IPS-11a (cell line): ENCODE measurements around the gene THPO.

Experiments used
- H3K4me3 ChIP-seq: one replicate; pipeline ENCODE4 v1.5.1; 2013; ENCODE audit warnings: low read depth, low read length, control low read depth

THPO gene

GRCh38 chr3:184377882-184378445 lies at the start of gene THPO:
Gene THPO, minus strand, starts transcription at chr3:184378207. Its CDS starts 1,948 bp downstream, at chr3:184376259.
- H3K4me3 ChIP-seq: no peak within 1 kb of the TSS

- no peak overlapping the region for H3K4me3 ChIP-seq
Measured at GRCh38 chr3:184426691-184427141, 48.7 kb upstream of the THPO start.

- H3K4me3 ChIP-seq: no peak overlapping the region
Measured at GRCh38 chr3:184423561-184423960, 45.6 kb upstream of the THPO start.

GRCh38 chr3:184419171-184419570 lies 41.2 kb upstream of the THPO start:
- H3K4me3 ChIP-seq: no peak overlapping the region

GRCh38 chr3:184417619-184418327 lies 39.8 kb upstream of the THPO start:
- H3K4me3 ChIP-seq: no peak overlapping the region

GRCh38 chr3:184415203-184415490 lies 37.1 kb upstream of the THPO start:
- no peak overlapping the region for H3K4me3 ChIP-seq

GRCh38 chr3:184414418-184415202 lies 36.6 kb upstream of the THPO start:
- H3K4me3 ChIP-seq: no peak overlapping the region

GRCh38 chr3:184409946-184410500 lies 32.0 kb upstream of the THPO start:
- no peak overlapping the region for H3K4me3 ChIP-seq

- no peak overlapping the region for H3K4me3 ChIP-seq
Measured at GRCh38 chr3:184409331-184409926, 31.4 kb upstream of the THPO start.

GRCh38 chr3:184405075-184406030 lies 27.3 kb upstream of the THPO start:
- no peak overlapping the region for H3K4me3 ChIP-seq

GRCh38 chr3:184399410-184399809 lies 21.4 kb upstream of the THPO start:
- no peak overlapping the region for H3K4me3 ChIP-seq

- no peak overlapping the region for H3K4me3 ChIP-seq
Measured at GRCh38 chr3:184395320-184395660, 17.3 kb upstream of the THPO start.

- no peak overlapping the region for H3K4me3 ChIP-seq
Measured at GRCh38 chr3:184391266-184391665, 13.3 kb upstream of the THPO start.

- H3K4me3 ChIP-seq: no peak overlapping the region
Measured at GRCh38 chr3:184389935-184390528, 12.0 kb upstream of the THPO start.

GRCh38 chr3:184389384-184389783 lies 11.4 kb upstream of the THPO start:
- no peak overlapping the region for H3K4me3 ChIP-seq

GRCh38 chr3:184388936-184389230 lies 10.9 kb upstream of the THPO start:
- H3K4me3 ChIP-seq: no peak overlapping the region

GRCh38 chr3:184388164-184388935 lies 10.3 kb upstream of the THPO start:
- H3K4me3 ChIP-seq: no peak overlapping the region

GRCh38 chr3:184387174-184387714 lies 9.2 kb upstream of the THPO start:
- H3K4me3 ChIP-seq: no peak overlapping the region
